Measurements from ENCODE around the gene LHX1.

GRCh38 chr17:36937001-36937958 is at the start of gene LHX1:
- TF ChIP-seq EP300 (IDR thresholded peaks at IDR 0.05) (no peak), CTCF (IDR thresholded peaks at IDR 0.05) (no peak), POLR2A (IDR thresholded peaks at IDR 0.05) (no peak)
